GM12878 (cell line): ENCODE results near the gene GSE1. TPM values are rescaled to one million over a fixed set of nuclear protein-coding genes. Genes with fewer than 3 reads are reported as not detected.
A peak's percentile ranks its signal among the peaks of the same experiment; 100 is the strongest.

ENCODE experiments used
- ATAC-seq: fragments of 200-7000 bp; cut with Tn5 transposase; 3 replicates; pipeline ENCODE4 v1.9.1; 2020; ENCODE audit warnings: mild to moderate bottlenecking, moderate library complexity
- BruUV-seq: library from RNA; stranded (reverse); fragments of 400-500 nt; replicated peaks from 2 replicates; lab custom pipeline; 2021; lab: Mats Ljungman, UMichigan
- CTCF ChIA-PET: fragments of 300-600 bp; sonication (Branson Sonifier 250); formaldehyde crosslinking; extraction: SDS; loops from one replicate; lab custom pipeline; 2021; ENCODE audit warnings: inconsistent platforms; lab: Yijun Ruan, JAX
- POLR2A ChIA-PET: fragments of 350-600 bp; formaldehyde crosslinking; extraction: SDS; loops from one replicate; lab custom pipeline; 2021; ENCODE audit warnings: inconsistent platforms; lab: Charles Lee
- RAD21 ChIA-PET: fragments of 300-600 bp; sonication (Branson Sonifier 250); formaldehyde crosslinking; loops from one replicate; lab custom pipeline; 2023; ENCODE audit warnings: antibody characterized with exemption; ENCODE audit not compliant: unreplicated experiment; lab: Charles Lee
- SMC1A ChIA-PET: fragments of 300-600 bp; sonication (Branson Sonifier 250); formaldehyde crosslinking; loops from one replicate; lab custom pipeline; 2023; ENCODE audit not compliant: unreplicated experiment, uncharacterized antibody; lab: Charles Lee
- DNase-seq: peaks from one replicate; pipeline ENCODE4 v3.0.0-alpha.2; 2011; ENCODE audit warnings: low read depth, low spot score
- FAIRE-seq: peaks from 3 replicates; lab custom pipeline; 2011; peaks lifted over from hg19 to GRCh38; lab: Jason Lieb, UNC
- H2AFZ ChIP-seq: 2 replicates; pipeline ENCODE4 v1.6.0; 2011; ENCODE audit warnings: low read depth, low read length, control low read depth; ENCODE audit not compliant: control insufficient read depth
- H3K27ac ChIP-seq: 2 replicates; pipeline ENCODE4 v1.5.1; 2011; ENCODE audit warnings: control low read depth; ENCODE audit not compliant: control insufficient read depth, insufficient read depth
- H3K27me3 ChIP-seq, 2 experiments: replicated peaks in 1 of 2; 2 replicates each; pipeline versions ENCODE4 v1.6.0 to v1.6.1; 2011; ENCODE audit warnings: low read length in 1 of 2; ENCODE audit not compliant: control insufficient read depth in 2 of 2, insufficient read depth in 2 of 2
- H3K36me3 ChIP-seq, 2 experiments: 2 replicates each; pipeline ENCODE4 v1.5.1; 2011; ENCODE audit warnings: low read length in 1 of 2; ENCODE audit not compliant: control insufficient read depth in 2 of 2, insufficient read depth in 2 of 2
- H3K4me1 ChIP-seq: 2 replicates; pipeline ENCODE4 v1.6.1; 2011; ENCODE audit warnings: mild to moderate bottlenecking, low read length, moderate library complexity, mixed read lengths; ENCODE audit not compliant: control insufficient read depth, insufficient read depth
- H3K4me2 ChIP-seq: 2 replicates; pipeline ENCODE4 v1.6.0; 2011; ENCODE audit warnings: control low read depth; ENCODE audit not compliant: control insufficient read depth, insufficient read depth
- H3K4me3 ChIP-seq: fragments of 200-600 bp; sonication (generic); 2 replicates; pipeline ENCODE4 v1.5.1; 2016
- H3K79me2 ChIP-seq: 2 replicates; pipeline ENCODE4 v1.6.0; 2011; ENCODE audit warnings: low read length; ENCODE audit not compliant: control insufficient read depth, insufficient read depth
- H3K9ac ChIP-seq: 2 replicates; pipeline ENCODE4 v1.8.0; 2011; ENCODE audit warnings: low read length, control low read depth, mixed read lengths; ENCODE audit not compliant: control insufficient read depth, insufficient read depth
- H3K9me3 ChIP-seq: replicated peaks from 3 replicates; pipeline ENCODE4 v1.5.1; 2011; ENCODE audit warnings: mild to moderate bottlenecking, low read length; ENCODE audit not compliant: control insufficient read depth, insufficient read depth
- H4K20me1 ChIP-seq: 2 replicates; pipeline ENCODE4 v1.6.0; 2011; ENCODE audit not compliant: control insufficient read depth, insufficient read depth
- CBX3 ChIP-seq: fragments of 200-600 bp; sonication (generic); IDR thresholded peaks from 2 replicates; pipeline ENCODE4 v1.6.1; 2016; ENCODE audit warnings: low read depth, borderline replicate concordance
- CHD2 ChIP-seq: IDR thresholded peaks from 2 replicates; pipeline ENCODE4 v1.6.1; 2011; ENCODE audit warnings: low read depth, low read length, improper control_type of control experiment, borderline replicate concordance
- KDM1A ChIP-seq: fragments of 200-600 bp; sonication (generic); IDR thresholded peaks from 2 replicates; pipeline ENCODE4 v1.6.1; 2016; ENCODE audit warnings: borderline replicate concordance
- NKRF ChIP-seq: fragments of 450-650 bp; conservative IDR thresholded peaks from 2 replicates; pipeline ENCODE4 v1.6.1; 2017; ENCODE audit warnings: mild to moderate bottlenecking, moderate library complexity
- POLR2AphosphoS5 ChIP-seq: IDR thresholded peaks from 2 replicates; pipeline ENCODE4 v1.6.1; 2011; ENCODE audit warnings: mild to moderate bottlenecking, low read length, inconsistent platforms
- STAT3 ChIP-seq: IDR thresholded peaks from 2 replicates; pipeline ENCODE4 v1.6.1; 2011; ENCODE audit warnings: low read depth, low read length, improper control_type of control experiment
- WGBS: methylation state at CpG from one replicate; pipeline ENCODE4 v1.1.6; 2016; ENCODE audit warnings: low lambda C conversion rate; ENCODE audit not compliant: insufficient replicate concordance, insufficient coverage; ENCODE audit errors: missing lambda C conversion rate; 5-methylcytosine and 5-hydroxymethylcytosine counted together
- in situ Hi-C: fragments of 300-500 bp; cut with MboI; formaldehyde crosslinking; loops from 9 replicates; pipeline ENCODE4 v1.14.3; 2018; ENCODE audit warnings: mixed read lengths
- intact Hi-C: fragments of 100-400 bp; cut with micrococcal nuclease; formaldehyde crosslinking; loops from one replicate; pipeline ENCODE4 v1.14.2; 2022; ENCODE audit not compliant: unreplicated experiment
- polyA plus RNA-seq, 11 experiments: library from polyadenylated mRNA; depleted of rRNA in 4 of 11; unstranded in 6 of 11; stranded (reverse) in 5 of 11; fragments of >200 nt; fragmentation: Nextera tagmentation in 4 of 11; fragmentation: Illumina TruSeq in 1 of 11; extraction: Ambion mirVana in 4 of 11; extraction: Trizol in 1 of 11; gene quantifications; 1 replicate in 1 of 11; 2 replicates in 10 of 11; pipeline versions ENCODE4 v1.2.1 to v1.2.3, GENCODE V29; 2011 to 2016; ENCODE audit warnings: inconsistent platforms in 2 of 11, missing spikeins in 2 of 11, low read depth in 1 of 11
- total RNA-seq, 4 experiments: library from RNA; depleted of rRNA in 3 of 4; stranded (reverse); fragments of >200 nt in 3 of 4; fragmentation: Illumina TruSeq in 1 of 4; extraction: Trizol in 1 of 4; gene quantifications; 2 replicates each; pipeline versions ENCODE4 v1.2.1 to v1.2.3, GENCODE V29; 2013 to 2021

Gene GSE1
- total and polyA plus RNA-seq, 10 of the 15 experiments (the other 5 are each of a cell fraction or from before 2014, with no cell fraction given): 4.6 to 58.7 (median 18.2) TPM

DNA sequence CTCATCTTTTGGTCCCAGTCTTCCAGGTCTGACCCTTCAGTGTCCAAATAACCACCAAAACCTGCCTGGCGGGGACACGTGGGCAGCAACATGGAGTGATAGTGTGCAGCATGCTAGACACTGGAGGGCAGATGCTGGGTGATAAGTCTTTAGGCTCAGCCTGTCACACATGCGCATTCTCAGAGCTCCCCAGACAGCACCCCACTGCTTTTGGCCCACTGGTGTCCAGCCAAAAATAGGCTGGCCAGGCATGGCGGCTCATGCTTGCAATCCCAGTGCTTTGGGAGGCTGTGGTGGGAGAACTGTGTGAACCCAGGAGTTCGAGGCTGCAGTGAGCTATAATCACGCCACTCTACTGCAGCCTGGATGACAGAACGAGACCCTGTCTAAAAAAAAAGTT lies 63.3 kb downstream of the GSE1 start (continued):
- TF ChIP-seq CBX3 (no peak), STAT3 (no peak), CHD2 (no peak), NKRF (no peak)

GRCh38 chr16:85677383-85677967 lies 64.4 kb downstream of the GSE1 start:
- Histone ChIP-seq H3K4me2 (no peak overlapping the region), H3K4me3 (no peak overlapping the region), H3K27me3 (no peaks in the 10 kb centered on the region), H3K4me1 (peaks cover 21% of the 10 kb centered on the region), H4K20me1 (peaks cover 2% of the 10 kb centered on the region; the same call in 1 of the 2 replicates), H3K79me2 (no peaks in the 10 kb centered on the region; the same call in none of the 2 replicates)
- in situ Hi-C loops (no loop called here), intact Hi-C loops (loop anchor here (5.0 kb wide), 1 partner anchor 40 kb away; no protein-coding TSS in a partner anchor)
- WGBS: 17% methylated on average over 6 of the region's 6 CpGs
- ChIA-PET RAD21 (interaction anchor here (1.9 kb wide), 1 partner anchor 8 kb away, joined by 6 read pairs; no protein-coding TSS in a partner anchor), SMC1A (interaction anchor here (1.0 kb wide), 1 partner anchor 16 kb away, joined by 3 read pairs; no protein-coding TSS in a partner anchor)
- BruUV-seq: no TSS peak
- peak; percentile 40; the same call in 1 of the 2 replicates for TF ChIP-seq POLR2AphosphoS5
- TF ChIP-seq KDM1A: no peak
- TF ChIP-seq, all 136 proteins: peak for 1
- POLR2A ChIA-PET: interaction anchor here (0.7 kb wide), 1 partner anchor 11 kb away, joined by 4 read pairs; the partner anchor contains the start of gene GINS2
- Histone ChIP-seq H3K9me3 (no peaks in the 10 kb centered on the region), H2AFZ (no peak overlapping the region), H3K36me3 (peaks cover 36 to 45% of the 10 kb centered on the region in 2 experiments), H3K9ac (no peak overlapping the region), H3K27ac (no peak overlapping the region)
- DNase-seq (no peak), ATAC-seq (no peak), FAIRE-seq (no peak)
- CTCF ChIA-PET: interaction anchor here (1.3 kb wide), 1 partner anchor 41 kb away, joined by 3 read pairs; no protein-coding TSS in a partner anchor
